Measurements from ENCODE around the gene RTTN. TPM values are rescaled to one million over a fixed set of nuclear protein-coding genes. Genes with fewer than 3 reads are reported as not detected.

RTTN gene
- total RNA-seq, 2 experiments from 2014 or later = 23.0 to 26.8 TPM

- POLR2A ChIA-PET = no interaction called here
These were observed 129.6 kb downstream of the RTTN start for GRCh38 chr18:70075906-70076305.

GRCh38 chr18:70074116-70074515 lies 131.4 kb downstream of the RTTN start:
- Mint-ChIP-seq H3K9me3 (no peaks in the 10 kb centered on the region), H3K4me3 (no peak overlapping the region), H3K4me1 (no peaks in the 10 kb centered on the region), H3K27ac (no peak overlapping the region), H3K27me3 (no peaks in the 10 kb centered on the region), H3K36me3 (ENCODE audit: low read depth) (peaks cover 6% of the 10 kb centered on the region)
- no peak for DNase-seq
- CTCF ChIA-PET = interaction anchor here (2.6 kb wide), 1 partner anchor 13 kb away, joined by 5 read pairs; no protein-coding TSS in a partner anchor
- POLR2A ChIA-PET = no interaction called here

More at GRCh38 chr18:70075906-70076305, 129.6 kb downstream of the RTTN start:
- Mint-ChIP-seq H3K4me1 (no peaks in the 10 kb centered on the region), H3K9me3 (no peaks in the 10 kb centered on the region), H3K27me3 (no peaks in the 10 kb centered on the region), H3K4me3 (no peak overlapping the region), H3K36me3 (ENCODE audit: low read depth) (peaks cover 8% of the 10 kb centered on the region), H3K27ac (no peak overlapping the region)
- no peak for DNase-seq
- CTCF ChIA-PET = no interaction called here

- no peaks in the 10 kb centered on the region for H3K9me3 Mint-ChIP-seq
- peaks cover 6% of the 10 kb centered on the region for H3K36me3 Mint-ChIP-seq (ENCODE audit: low read depth)
- CTCF ChIA-PET = interaction anchor here (2.6 kb wide), 1 partner anchor 14 kb away, joined by 5 read pairs; no protein-coding TSS in a partner anchor
- no peak for DNase-seq
- H3K4me1 Mint-ChIP-seq = no peaks in the 10 kb centered on the region
- H3K27me3 Mint-ChIP-seq = no peaks in the 10 kb centered on the region
- no peak overlapping the region for H3K4me3 Mint-ChIP-seq
- POLR2A ChIA-PET = no interaction called here
- no peak overlapping the region for H3K27ac Mint-ChIP-seq
These were observed 132.1 kb downstream of the RTTN start for GRCh38 chr18:70073432-70073831.

- ChIA-PET CTCF (interaction anchor here (2.6 kb wide), 1 partner anchor 14 kb away, joined by 5 read pairs; no protein-coding TSS in a partner anchor), POLR2A (no interaction called here)
- Mint-ChIP-seq H3K36me3 (ENCODE audit: low read depth) (peaks cover 6% of the 10 kb centered on the region), H3K27me3 (no peaks in the 10 kb centered on the region), H3K27ac (no peak overlapping the region), H3K9me3 (no peaks in the 10 kb centered on the region), H3K4me1 (no peaks in the 10 kb centered on the region), H3K4me3 (no peak overlapping the region)
- DNase-seq = no peak
These were observed 132.8 kb downstream of the RTTN start for GRCh38 chr18:70072678-70073077.

- DNase-seq = no peak
- ChIA-PET POLR2A (no interaction called here), CTCF (interaction anchor here (1.0 kb wide), 1 partner anchor 15 kb away, joined by 3 read pairs; no protein-coding TSS in a partner anchor)
These were observed 135.5 kb downstream of the RTTN start for GRCh38 chr18:70069965-70070364.

GRCh38 chr18:70069382-70069781 lies 136.1 kb downstream of the RTTN start:
- peaks cover 10% of the 10 kb centered on the region for H3K36me3 Mint-ChIP-seq (ENCODE audit: low read depth)
- CTCF ChIA-PET = no interaction called here
- H3K27ac Mint-ChIP-seq = no peak overlapping the region
- POLR2A ChIA-PET = no interaction called here
- no peaks in the 10 kb centered on the region for H3K9me3 Mint-ChIP-seq
- H3K27me3 Mint-ChIP-seq = no peaks in the 10 kb centered on the region
- H3K4me3 Mint-ChIP-seq = no peak overlapping the region
- no peak for DNase-seq
- no peaks in the 10 kb centered on the region for H3K4me1 Mint-ChIP-seq

More at GRCh38 chr18:70069965-70070364, 135.5 kb downstream of the RTTN start:
- Mint-ChIP-seq H3K9me3 (no peaks in the 10 kb centered on the region), H3K27ac (no peak overlapping the region), H3K4me1 (no peaks in the 10 kb centered on the region), H3K27me3 (no peaks in the 10 kb centered on the region), H3K36me3 (ENCODE audit: low read depth) (peaks cover 9% of the 10 kb centered on the region), H3K4me3 (no peak overlapping the region)

- Mint-ChIP-seq H3K27me3 (no peaks in the 10 kb centered on the region), H3K4me1 (no peaks in the 10 kb centered on the region), H3K27ac (no peak overlapping the region), H3K9me3 (no peaks in the 10 kb centered on the region), H3K4me3 (no peak overlapping the region), H3K36me3 (ENCODE audit: low read depth) (peaks cover 11% of the 10 kb centered on the region)
- ChIA-PET POLR2A (no interaction called here), CTCF (no interaction called here)
- DNase-seq = no peak
These were observed 136.5 kb downstream of the RTTN start for GRCh38 chr18:70068981-70069380.

- CTCF ChIA-PET = no interaction called here
- H3K36me3 Mint-ChIP-seq (ENCODE audit: low read depth) = peaks cover 30% of the 10 kb centered on the region
These were observed 145.8 kb downstream of the RTTN start for GRCh38 chr18:70059684-70060083.

GRCh38 chr18:70058916-70059315 lies 146.6 kb downstream of the RTTN start:
- no peak overlapping the region for H3K4me3 Mint-ChIP-seq
- no peaks in the 10 kb centered on the region for H3K4me1 Mint-ChIP-seq
- H3K27me3 Mint-ChIP-seq = no peaks in the 10 kb centered on the region
- H3K9me3 Mint-ChIP-seq = no peaks in the 10 kb centered on the region
- DNase-seq = no peak
- CTCF ChIA-PET = interaction anchor here (0.6 kb wide), 1 partner anchor 53 kb away, joined by 3 read pairs; no protein-coding TSS in a partner anchor
- POLR2A ChIA-PET = no interaction called here
- H3K36me3 Mint-ChIP-seq (ENCODE audit: low read depth) = peaks cover 30% of the 10 kb centered on the region
- H3K27ac Mint-ChIP-seq = no peak overlapping the region

More at GRCh38 chr18:70059684-70060083, 145.8 kb downstream of the RTTN start:
- no peaks in the 10 kb centered on the region for H3K27me3 Mint-ChIP-seq
- no peaks in the 10 kb centered on the region for H3K4me1 Mint-ChIP-seq
- no peak overlapping the region for H3K27ac Mint-ChIP-seq
- H3K9me3 Mint-ChIP-seq = no peaks in the 10 kb centered on the region
- DNase-seq = no peak
- POLR2A ChIA-PET = no interaction called here
- H3K4me3 Mint-ChIP-seq = no peak overlapping the region

- ChIA-PET POLR2A (no interaction called here), CTCF (no interaction called here)
- Mint-ChIP-seq H3K27me3 (no peaks in the 10 kb centered on the region), H3K36me3 (ENCODE audit: low read depth) (peaks cover 27% of the 10 kb centered on the region), H3K4me1 (no peaks in the 10 kb centered on the region), H3K4me3 (no peak overlapping the region), H3K9me3 (no peaks in the 10 kb centered on the region), H3K27ac (no peak overlapping the region)
- DNase-seq = no peak
These were observed 157.4 kb downstream of the RTTN start for GRCh38 chr18:70047931-70048603.

GRCh38 chr18:70046796-70047195 lies 158.7 kb downstream of the RTTN start:
- no peak for DNase-seq
- peaks cover 27% of the 10 kb centered on the region for H3K36me3 Mint-ChIP-seq (ENCODE audit: low read depth)
- ChIA-PET CTCF (no interaction called here), POLR2A (interaction anchor here (0.6 kb wide), 1 partner anchor 218 kb away, joined by 3 read pairs; no protein-coding TSS in a partner anchor)
- no peaks in the 10 kb centered on the region for H3K27me3 Mint-ChIP-seq
- no peak overlapping the region for H3K4me3 Mint-ChIP-seq
- H3K27ac Mint-ChIP-seq = no peak overlapping the region
- H3K4me1 Mint-ChIP-seq = no peaks in the 10 kb centered on the region
- no peaks in the 10 kb centered on the region for H3K9me3 Mint-ChIP-seq

GRCh38 chr18:70046207-70046606 lies 159.3 kb downstream of the RTTN start:
- no peaks in the 10 kb centered on the region for H3K9me3 Mint-ChIP-seq
- H3K4me3 Mint-ChIP-seq = no peak overlapping the region
- POLR2A ChIA-PET = interaction anchor here (0.6 kb wide), 1 partner anchor 217 kb away, joined by 3 read pairs; no protein-coding TSS in a partner anchor

GRCh38 chr18:70044632-70045031 lies 160.9 kb downstream of the RTTN start:
- no peaks in the 10 kb centered on the region for H3K9me3 Mint-ChIP-seq
- H3K27me3 Mint-ChIP-seq = no peaks in the 10 kb centered on the region
- no peaks in the 10 kb centered on the region for H3K4me1 Mint-ChIP-seq
- DNase-seq = no peak
- ChIA-PET CTCF (no interaction called here), POLR2A (no interaction called here)
- no peak overlapping the region for H3K4me3 Mint-ChIP-seq
- no peak overlapping the region for H3K27ac Mint-ChIP-seq
- H3K36me3 Mint-ChIP-seq (ENCODE audit: low read depth) = peaks cover 16% of the 10 kb centered on the region

More at GRCh38 chr18:70046207-70046606, 159.3 kb downstream of the RTTN start:
- CTCF ChIA-PET = no interaction called here
- no peak overlapping the region for H3K27ac Mint-ChIP-seq
- no peaks in the 10 kb centered on the region for H3K4me1 Mint-ChIP-seq
- DNase-seq = no peak
- no peaks in the 10 kb centered on the region for H3K27me3 Mint-ChIP-seq
- peaks cover 25% of the 10 kb centered on the region for H3K36me3 Mint-ChIP-seq (ENCODE audit: low read depth)

All from activated CD4-positive, alpha-beta memory T cell treated with anti-CD3 and anti-CD28 coated beads, Interleukin-2, amount 10 ng/mL, durations not matched to agents 7 days and 5 days (primary cell).